GM23338 (cell line): ENCODE results near the gene RASGRF2. TPM values are rescaled to one million over a fixed set of nuclear protein-coding genes. Genes with fewer than 3 reads are reported as not detected.

Experiments used
- ATAC-seq: fragments of 200-7000 bp; cut with Tn5 transposase; 3 replicates; pipeline ENCODE4 v1.9.1; 2020
- DNase-seq: peaks from one replicate; pipeline ENCODE4 v3.0.0-alpha.2; 2015; ENCODE audit warnings: low spot score
- H2AFZ ChIP-seq: fragments of 200-600 bp; sonication (generic); 2 replicates; pipeline ENCODE4 v1.8.0; 2016; ENCODE audit warnings: antibody characterized with exemption, mild to moderate bottlenecking, moderate library complexity
- H3F3A ChIP-seq: fragments of 200-600 bp; sonication (generic); replicated peaks from 2 replicates; pipeline ENCODE4 v1.8.0; 2017; ENCODE audit warnings: antibody characterized with exemption, mixed run types, low read depth
- H3K27ac ChIP-seq: fragments of 200-600 bp; sonication (generic); 2 replicates; pipeline ENCODE4 v1.6.1; 2016; ENCODE audit warnings: low read depth
- H3K27me3 ChIP-seq: fragments of 200-600 bp; sonication (generic); 2 replicates; pipeline ENCODE4 v1.8.0; 2016; ENCODE audit warnings: mild to moderate bottlenecking, mixed run types, moderate library complexity; ENCODE audit not compliant: insufficient read depth
- H3K36me3 ChIP-seq: fragments of 200-600 bp; sonication (generic); 2 replicates; pipeline ENCODE4 v1.8.0; 2016; ENCODE audit warnings: mild to moderate bottlenecking; ENCODE audit not compliant: insufficient read depth
- H3K4me1 ChIP-seq: fragments of 200-600 bp; sonication (generic); 2 replicates; pipeline ENCODE4 v1.8.0; 2016; ENCODE audit warnings: mild to moderate bottlenecking, moderate library complexity; ENCODE audit not compliant: insufficient read depth
- H3K4me2 ChIP-seq: fragments of 200-600 bp; sonication (generic); 2 replicates; pipeline ENCODE4 v1.7.1; 2017; ENCODE audit warnings: mixed run types
- H3K4me3 ChIP-seq: fragments of 200-600 bp; sonication (generic); 2 replicates; pipeline ENCODE4 v1.6.1; 2016; ENCODE audit warnings: mixed run types
- H3K79me2 ChIP-seq: fragments of 200-600 bp; sonication (generic); replicated peaks from 2 replicates; pipeline ENCODE4 v1.8.0; 2017; ENCODE audit warnings: mild to moderate bottlenecking; ENCODE audit not compliant: insufficient read depth
- H3K9me2 ChIP-seq: fragments of 200-600 bp; sonication (generic); 2 replicates; pipeline ENCODE4 v1.8.0; 2017; ENCODE audit not compliant: insufficient read depth
- H4K20me1 ChIP-seq: fragments of 200-600 bp; sonication (generic); replicated peaks from 2 replicates; pipeline ENCODE4 v1.8.0; 2017; ENCODE audit warnings: mild to moderate bottlenecking; ENCODE audit not compliant: insufficient read depth
- H3K27ac Mint-ChIP-seq: 2 replicates; pipeline ENCODE4 v1.8.0; 2020; ENCODE audit warnings: inconsistent platforms, mild to moderate bottlenecking, moderate library complexity, mixed read lengths
- H3K27me3 Mint-ChIP-seq: 3 replicates; pipeline ENCODE4 v1.8.0; 2022; ENCODE audit warnings: low read depth, mild to moderate bottlenecking, moderate library complexity, mixed read lengths, inconsistent platforms; ENCODE audit not compliant: insufficient read depth, poor library complexity
- H3K36me3 Mint-ChIP-seq: 3 replicates; pipeline ENCODE4 v1.8.0; 2021; ENCODE audit warnings: low read depth, mild to moderate bottlenecking, inconsistent platforms, moderate library complexity, mixed read lengths
- H3K4me1 Mint-ChIP-seq: 3 replicates; pipeline ENCODE4 v1.8.0; 2020; ENCODE audit warnings: mild to moderate bottlenecking, inconsistent platforms, mixed read lengths
- H3K4me3 Mint-ChIP-seq: 3 replicates; pipeline ENCODE4 v1.8.0; 2021; ENCODE audit warnings: moderate library complexity, mild to moderate bottlenecking, inconsistent platforms, mixed read lengths
- H3K9me3 Mint-ChIP-seq: 3 replicates; pipeline ENCODE4 v1.8.0; 2020; ENCODE audit warnings: moderate library complexity, mild to moderate bottlenecking, inconsistent platforms, mixed read lengths
- CREB1 ChIP-seq: fragments of 250-450 bp; sonication (Bioruptor Pico); IDR thresholded peaks from 2 replicates; pipeline ENCODE4 v1.5.0; 2020; ENCODE audit warnings: low read depth, mild to moderate bottlenecking, moderate library complexity
- CTCF ChIP-seq, 2 experiments: fragments of 200-600 bp in 1 of 2; sonication (generic) in 1 of 2; conservative IDR thresholded peaks; 2 replicates each; pipeline versions ENCODE4 v1.5.1 to v1.6.1; 2016 to 2017; ENCODE audit warnings: antibody characterized with exemption in 2 of 2, low read depth in 2 of 2, mild to moderate bottlenecking in 2 of 2, moderate library complexity in 1 of 2
- ETS1 ChIP-seq: IDR thresholded peaks from 2 replicates; pipeline ENCODE4 v1.6.1; 2016; ENCODE audit warnings: antibody characterized with exemption
- EZH2 ChIP-seq: fragments of 200-600 bp; sonication (generic); IDR thresholded peaks from one replicate; pipeline ENCODE4 v1.8.0; 2017; ENCODE audit warnings: antibody characterized with exemption, mild to moderate bottlenecking, low read depth; ENCODE audit not compliant: unreplicated experiment
- EZH2phosphoT487 ChIP-seq: fragments of 200-600 bp; sonication (generic); IDR thresholded peaks from one replicate; pipeline ENCODE4 v1.8.1; 2018; ENCODE audit warnings: antibody characterized with exemption; ENCODE audit not compliant: unreplicated experiment
- JUNB ChIP-seq: IDR thresholded peaks from one replicate; pipeline ENCODE4 v1.6.1; 2016; ENCODE audit warnings: antibody characterized with exemption; ENCODE audit not compliant: unreplicated experiment
- POLR2AphosphoS5 ChIP-seq: IDR thresholded peaks from 2 replicates; pipeline ENCODE4 v1.6.1; 2016; ENCODE audit warnings: antibody characterized with exemption, low read depth
- REST ChIP-seq: IDR thresholded peaks from one replicate; pipeline ENCODE4 v1.6.1; 2018; ENCODE audit warnings: antibody characterized with exemption; ENCODE audit not compliant: unreplicated experiment
- STAT1 ChIP-seq: IDR thresholded peaks from one replicate; pipeline ENCODE4 v1.6.1; 2016; ENCODE audit warnings: antibody characterized with exemption; ENCODE audit not compliant: unreplicated experiment
- ZNF114 ChIP-seq: fragments of 250-450 bp; sonication (Bioruptor Pico); IDR thresholded peaks from 2 replicates; pipeline ENCODE4 v1.5.0; 2020; ENCODE audit warnings: mild to moderate bottlenecking, moderate library complexity
- ZNF331 ChIP-seq: fragments of 250-450 bp; sonication (Bioruptor Pico); IDR thresholded peaks from 2 replicates; pipeline ENCODE4 v1.5.0; 2020; ENCODE audit warnings: low read depth, mild to moderate bottlenecking, moderate library complexity
- polyA plus RNA-seq: library from polyadenylated mRNA; unstranded; fragments of >200 nt; fragmentation: Nextera tagmentation; extraction: Ambion mirVana; gene quantifications from 2 replicates; pipeline ENCODE4 v1.2.1, GENCODE V29; 2016
- total RNA-seq: library from RNA; depleted of rRNA; stranded (reverse); fragments of >200 nt; shearing (Covaris generic); gene quantifications from 2 replicates; pipeline ENCODE4 v1.2.3, GENCODE V29; 2014

Gene RASGRF2
- total and polyA plus RNA-seq, 2 experiments from 2014 or later = 5.0 to 19.2 TPM

- TF ChIP-seq REST = no peak
- no peak for TF ChIP-seq JUNB
- TF ChIP-seq POLR2AphosphoS5 = no peak
- TF ChIP-seq EZH2phosphoT487 = no peak
- TF ChIP-seq ZNF331 (CRISPR knock-in tag) = no peak
- TF ChIP-seq CTCF (conservative IDR thresholded peaks at IDR 0.05; ENCODE audit: low read depth in 2 of 2) = no peak
- TF ChIP-seq CREB1 = no peak
- TF ChIP-seq ZNF114 (CRISPR knock-in tag) = no peak
Observed at GRCh38 chr5:81214848-81215247, 254.7 kb downstream of the RASGRF2 start (continued).

- no peak overlapping the region for H3K4me2 ChIP-seq
- H3K36me3 ChIP-seq = no peaks in the 10 kb centered on the region
- no peaks in the 10 kb centered on the region for H3K27me3 ChIP-seq
- no peaks in the 10 kb centered on the region for H3K9me3 Mint-ChIP-seq
- no peaks in the 10 kb centered on the region; the same call in 2 of the 3 replicates for H3K4me1 Mint-ChIP-seq
- no peak overlapping the region for H2AFZ ChIP-seq
- H3K36me3 Mint-ChIP-seq = no peaks in the 10 kb centered on the region
- H3K27ac Mint-ChIP-seq = no peak overlapping the region
- ATAC-seq (no peak), DNase-seq (no peak)
- peaks cover 2% of the 10 kb centered on the region for H3K27me3 Mint-ChIP-seq
- no peaks in the 10 kb centered on the region for H3K79me2 ChIP-seq
- H4K20me1 ChIP-seq = peaks cover 4% of the 10 kb centered on the region
- no peaks in the 10 kb centered on the region for H3K4me1 ChIP-seq
- H3K4me3 ChIP-seq = no peak overlapping the region
- H3F3A ChIP-seq = no peaks in the 10 kb centered on the region
- H3K4me3 Mint-ChIP-seq = no peak overlapping the region
- H3K9me2 ChIP-seq = no peaks in the 10 kb centered on the region
- H3K27ac ChIP-seq = no peak overlapping the region
- no peak for TF ChIP-seq CTCF (conservative IDR thresholded peaks at IDR 0.05; ENCODE audit: low read depth in 2 of 2)
- no peak for TF ChIP-seq STAT1
- no peak for TF ChIP-seq EZH2
- TF ChIP-seq ETS1 = no peak
- TF ChIP-seq POLR2AphosphoS5 = no peak
- TF ChIP-seq REST = no peak
Observed at GRCh38 chr5:81216152-81216551, 256.0 kb downstream of the RASGRF2 start.
